RWPE2 (cell line): ENCODE measurements around the gene PTPRM.

ENCODE experiments used
- ATAC-seq: fragments of 200-7000 bp; cut with Tn5 transposase; 3 replicates; pipeline ENCODE4 v1.9.1; 2021; ENCODE audit warnings: low read depth
- DNase-seq: peaks from one replicate; pipeline ENCODE4 v3.0.0-alpha.2; 2020; ENCODE audit warnings: low spot score
- H3K27ac ChIP-seq: fragments of 450-650 bp; 2 replicates; pipeline ENCODE4 v1.5.1; 2017; ENCODE audit warnings: mild to moderate bottlenecking; ENCODE audit not compliant: poor library complexity, severe bottlenecking
- H3K27me3 ChIP-seq: fragments of 250-450 bp; sonication (Bioruptor Pico); 2 replicates; pipeline ENCODE4 v1.5.1; 2021; ENCODE audit warnings: mild to moderate bottlenecking, moderate library complexity; ENCODE audit not compliant: insufficient read depth, poor library complexity, severe bottlenecking
- H3K36me3 ChIP-seq: fragments of 250-450 bp; sonication (Bioruptor Pico); 2 replicates; pipeline ENCODE4 v1.5.1; 2020; ENCODE audit warnings: low read depth, mild to moderate bottlenecking, moderate library complexity
- H3K4me1 ChIP-seq: fragments of 250-450 bp; sonication (Bioruptor Pico); 2 replicates; pipeline ENCODE4 v1.5.1; 2021; ENCODE audit warnings: mild to moderate bottlenecking, moderate library complexity; ENCODE audit not compliant: insufficient read depth, poor library complexity, severe bottlenecking
- H3K4me3 ChIP-seq: fragments of 250-450 bp; sonication (Bioruptor Pico); 2 replicates; pipeline ENCODE4 v1.5.1; 2021; ENCODE audit warnings: mild to moderate bottlenecking, moderate library complexity; ENCODE audit not compliant: severe bottlenecking
- H3K9me3 ChIP-seq: fragments of 250-450 bp; sonication (Bioruptor Pico); 2 replicates; pipeline ENCODE4 v1.5.1; 2021; ENCODE audit warnings: mild to moderate bottlenecking, moderate library complexity; ENCODE audit not compliant: severe bottlenecking
- TF ChIP-seq, protein P1 (sequence below): fragments of 450-650 bp; IDR thresholded peaks from one replicate; pipeline ENCODE4 v1.5.1; 2017; ENCODE audit warnings: mild to moderate bottlenecking, moderate library complexity; ENCODE audit not compliant: poor library complexity, severe bottlenecking

The PTPRM gene

DNA sequence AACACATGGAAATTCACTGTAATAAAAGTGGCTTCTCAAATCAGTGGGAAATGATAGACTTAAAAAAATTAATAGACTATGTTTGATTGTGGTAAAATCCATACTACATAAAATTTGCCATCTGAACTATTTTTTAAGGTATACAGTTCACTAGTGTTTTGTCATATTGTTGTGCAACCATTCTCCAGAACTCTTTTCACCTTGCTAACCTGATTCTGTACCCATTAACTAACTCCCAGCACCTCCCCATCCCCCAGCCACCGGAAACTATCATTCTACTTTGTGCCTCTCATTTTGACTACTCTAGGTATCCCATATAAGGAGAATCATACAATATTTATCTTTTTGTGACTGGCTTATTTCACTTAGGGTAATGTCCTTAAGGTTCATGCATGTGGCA, 153.3 kb downstream of the PTPRM start:
- no peak overlapping the region for H3K27ac ChIP-seq
- no peak for ATAC-seq
- no peaks in the 10 kb centered on the region for H3K9me3 ChIP-seq
- no peaks in the 10 kb centered on the region for H3K36me3 ChIP-seq
- H3K27me3 ChIP-seq, result no peaks in the 10 kb centered on the region
- TF ChIP-seq, protein P1, sequence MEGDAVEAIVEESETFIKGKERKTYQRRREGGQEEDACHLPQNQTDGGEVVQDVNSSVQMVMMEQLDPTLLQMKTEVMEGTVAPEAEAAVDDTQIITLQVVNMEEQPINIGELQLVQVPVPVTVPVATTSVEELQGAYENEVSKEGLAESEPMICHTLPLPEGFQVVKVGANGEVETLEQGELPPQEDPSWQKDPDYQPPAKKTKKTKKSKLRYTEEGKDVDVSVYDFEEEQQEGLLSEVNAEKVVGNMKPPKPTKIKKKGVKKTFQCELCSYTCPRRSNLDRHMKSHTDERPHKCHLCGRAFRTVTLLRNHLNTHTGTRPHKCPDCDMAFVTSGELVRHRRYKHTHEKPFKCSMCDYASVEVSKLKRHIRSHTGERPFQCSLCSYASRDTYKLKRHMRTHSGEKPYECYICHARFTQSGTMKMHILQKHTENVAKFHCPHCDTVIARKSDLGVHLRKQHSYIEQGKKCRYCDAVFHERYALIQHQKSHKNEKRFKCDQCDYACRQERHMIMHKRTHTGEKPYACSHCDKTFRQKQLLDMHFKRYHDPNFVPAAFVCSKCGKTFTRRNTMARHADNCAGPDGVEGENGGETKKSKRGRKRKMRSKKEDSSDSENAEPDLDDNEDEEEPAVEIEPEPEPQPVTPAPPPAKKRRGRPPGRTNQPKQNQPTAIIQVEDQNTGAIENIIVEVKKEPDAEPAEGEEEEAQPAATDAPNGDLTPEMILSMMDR, result no peak
- no peak overlapping the region for H3K4me3 ChIP-seq
- no peaks in the 10 kb centered on the region for H3K4me1 ChIP-seq
- no peak for DNase-seq

- no peak for DNase-seq
- Histone ChIP-seq H3K9me3 (no peaks in the 10 kb centered on the region), H3K27ac (no peak overlapping the region), H3K4me3 (no peak overlapping the region), H3K4me1 (no peaks in the 10 kb centered on the region), H3K36me3 (no peaks in the 10 kb centered on the region), H3K27me3 (no peaks in the 10 kb centered on the region)
- ATAC-seq, result no peak
- TF ChIP-seq, protein P1, result no peak
Measured at GRCh38 chr18:7721532-7721931, 154.4 kb downstream of the PTPRM start.

GRCh38 chr18:7722955-7723354, 155.8 kb downstream of the PTPRM start:
- H3K27me3 ChIP-seq, result no peaks in the 10 kb centered on the region
- ATAC-seq, result no peak
- H3K36me3 ChIP-seq, result no peaks in the 10 kb centered on the region
- H3K27ac ChIP-seq, result no peak overlapping the region
- H3K4me1 ChIP-seq, result no peaks in the 10 kb centered on the region
- H3K4me3 ChIP-seq, result no peak overlapping the region
- no peaks in the 10 kb centered on the region for H3K9me3 ChIP-seq
- TF ChIP-seq, protein P1, result no peak
- no peak for DNase-seq

DNA sequence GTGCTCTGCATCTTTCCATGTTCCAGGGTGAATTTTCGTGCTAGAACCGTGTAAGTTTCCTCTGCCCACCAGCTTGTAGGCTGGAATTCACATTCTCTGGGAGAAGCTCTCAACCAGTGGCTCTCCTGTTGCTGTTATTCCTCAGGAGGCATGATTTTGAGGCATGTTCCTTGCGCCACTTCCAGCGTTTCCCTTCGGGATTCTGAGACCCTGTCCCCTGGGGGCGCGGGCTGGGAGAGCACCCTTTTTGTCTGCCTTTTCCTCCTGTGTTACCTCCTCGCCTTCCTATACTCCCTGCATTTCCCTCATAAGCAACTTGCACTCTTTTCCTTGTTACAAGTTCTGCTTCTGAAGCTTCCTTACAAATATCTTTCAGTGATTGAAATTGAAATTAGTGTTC, 156.4 kb downstream of the PTPRM start:
- H3K36me3 ChIP-seq, result no peaks in the 10 kb centered on the region
- no peaks in the 10 kb centered on the region for H3K9me3 ChIP-seq
- no peak overlapping the region for H3K4me3 ChIP-seq
- TF ChIP-seq, protein P1, result no peak
- no peak overlapping the region for H3K27ac ChIP-seq
- ATAC-seq (no peak), DNase-seq (no peak)
- H3K4me1 ChIP-seq, result peaks cover 6% of the 10 kb centered on the region
- H3K27me3 ChIP-seq, result no peaks in the 10 kb centered on the region

DNA sequence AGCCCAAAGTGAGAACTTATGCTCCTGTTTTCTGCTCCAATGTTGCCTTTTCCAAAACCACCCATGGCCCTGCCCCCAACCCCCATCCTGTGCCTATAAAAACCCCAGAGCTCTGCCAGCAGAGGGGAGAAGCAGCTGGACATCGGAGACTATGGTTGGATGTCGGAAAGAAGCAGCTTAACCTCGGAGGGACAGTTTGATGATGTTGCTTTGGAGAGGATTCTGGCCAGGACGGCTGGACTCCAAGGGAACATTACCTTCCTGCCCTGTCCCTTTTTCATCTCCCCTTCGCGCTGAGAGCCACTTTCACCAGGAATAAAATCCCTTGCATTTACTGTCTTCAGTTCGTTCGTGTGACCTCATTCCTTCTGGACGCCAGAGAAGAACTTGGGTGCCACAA, 158.4 kb downstream of the PTPRM start:
- Histone ChIP-seq H3K27ac (no peak overlapping the region), H3K4me1 (peaks cover 8% of the 10 kb centered on the region), H3K36me3 (no peaks in the 10 kb centered on the region), H3K9me3 (no peaks in the 10 kb centered on the region), H3K27me3 (no peaks in the 10 kb centered on the region), H3K4me3 (no peak overlapping the region)
- TF ChIP-seq, protein P1, result no peak
- ATAC-seq (no peak), DNase-seq (no peak)
